Hematopoietic multipotent progenitor cell treated with erythropoietin and hydrocortisone succinate and interleukin-3 and kit ligand, for 15 days (in vitro differentiated cells): ENCODE measurements around the gene LRRFIP2.
"Not testable (repeated sequence)": the region's sequence is repeated elsewhere in the genome, so short reads cannot be mapped to it uniquely, and the experiment has no call there.

ENCODE experiments used
- DNase-seq: peaks from one replicate; pipeline ENCODE4 v3.0.0-alpha.2; 2015; ENCODE audit warnings: low spot score

LRRFIP2 gene

GRCh38 chr3:37144806-37145205 is 29.6 kb downstream of the LRRFIP2 start:
- no peak for DNase-seq

- DNase-seq: no peak
These were observed 30.6 kb downstream of the LRRFIP2 start for GRCh38 chr3:37143821-37144220.

GRCh38 chr3:37141676-37142075 is 32.7 kb downstream of the LRRFIP2 start:
- DNase-seq: no peak

- no peak for DNase-seq
These were observed 33.4 kb downstream of the LRRFIP2 start for GRCh38 chr3:37140899-37141541.

GRCh38 chr3:37139567-37140052 is 34.8 kb downstream of the LRRFIP2 start:
- no peak for DNase-seq

GRCh38 chr3:37138816-37139215 is 35.6 kb downstream of the LRRFIP2 start:
- DNase-seq: no peak

- no peak for DNase-seq
These were observed 36.9 kb downstream of the LRRFIP2 start for GRCh38 chr3:37137516-37137915.

GRCh38 chr3:37136067-37136466 is 38.3 kb downstream of the LRRFIP2 start:
- DNase-seq: no peak

GRCh38 chr3:37135561-37135960 is 38.8 kb downstream of the LRRFIP2 start:
- no peak for DNase-seq

- no peak for DNase-seq
These were observed 42.0 kb downstream of the LRRFIP2 start for GRCh38 chr3:37132334-37132733.

GRCh38 chr3:37131860-37132144 is 42.6 kb downstream of the LRRFIP2 start:
- DNase-seq: no peak

- no peak for DNase-seq
These were observed 43.2 kb downstream of the LRRFIP2 start for GRCh38 chr3:37130984-37131859.

GRCh38 chr3:37130448-37130847 is 43.9 kb downstream of the LRRFIP2 start:
- no peak for DNase-seq

GRCh38 chr3:37129871-37130270 is 44.5 kb downstream of the LRRFIP2 start:
- no peak for DNase-seq

GRCh38 chr3:37127340-37127739 is 47.0 kb downstream of the LRRFIP2 start:
- DNase-seq: no peak

GRCh38 chr3:37126856-37127255 is 47.5 kb downstream of the LRRFIP2 start:
- no peak for DNase-seq

GRCh38 chr3:37125195-37126073 is 48.9 kb downstream of the LRRFIP2 start:
- DNase-seq: peak; percentile 48

- DNase-seq: peak; percentile 22
These were observed 49.9 kb downstream of the LRRFIP2 start for GRCh38 chr3:37124435-37124834.

- no peak for DNase-seq
These were observed 51.1 kb downstream of the LRRFIP2 start for GRCh38 chr3:37123292-37123691.

GRCh38 chr3:37122069-37122468 is 52.3 kb downstream of the LRRFIP2 start:
- not testable (repeated sequence) for DNase-seq

GRCh38 chr3:37118163-37118562 is 56.2 kb downstream of the LRRFIP2 start:
- DNase-seq: no peak

- DNase-seq: no peak
These were observed 56.8 kb downstream of the LRRFIP2 start for GRCh38 chr3:37117548-37117947.

GRCh38 chr3:37116998-37117397 is 57.4 kb downstream of the LRRFIP2 start:
- no peak for DNase-seq
